Ovary (tissue), 3 donors: ENCODE results near the gene CLIC3.

ENCODE experiments used
- EP300 ChIP-seq: sonication (generic); formaldehyde crosslinking; IDR thresholded peaks from one replicate; pipeline ENCODE4 v1.6.1; 2017; ENCODE audit warnings: antibody characterized with exemption
- POLR2A ChIP-seq: fragments of 450-650 bp; IDR thresholded peaks from one replicate; pipeline ENCODE4 v1.6.1; 2017; ENCODE audit warnings: antibody characterized with exemption, mild to moderate bottlenecking, moderate library complexity
- TF ChIP-seq, protein P1 (sequence below), 3 donors: fragments of 450-650 bp in 2 of 3; fragments of 200-600 bp in 1 of 3; IDR thresholded peaks; one replicate each; pipeline versions ENCODE4 v1.5.1 to v1.8.0; 2016 to 2022; ENCODE audit warnings: antibody characterized with exemption in 3 of 3, mild to moderate bottlenecking in 1 of 3
- donor health status: DM: no; HTN: no; CAD: no.

DNA sequence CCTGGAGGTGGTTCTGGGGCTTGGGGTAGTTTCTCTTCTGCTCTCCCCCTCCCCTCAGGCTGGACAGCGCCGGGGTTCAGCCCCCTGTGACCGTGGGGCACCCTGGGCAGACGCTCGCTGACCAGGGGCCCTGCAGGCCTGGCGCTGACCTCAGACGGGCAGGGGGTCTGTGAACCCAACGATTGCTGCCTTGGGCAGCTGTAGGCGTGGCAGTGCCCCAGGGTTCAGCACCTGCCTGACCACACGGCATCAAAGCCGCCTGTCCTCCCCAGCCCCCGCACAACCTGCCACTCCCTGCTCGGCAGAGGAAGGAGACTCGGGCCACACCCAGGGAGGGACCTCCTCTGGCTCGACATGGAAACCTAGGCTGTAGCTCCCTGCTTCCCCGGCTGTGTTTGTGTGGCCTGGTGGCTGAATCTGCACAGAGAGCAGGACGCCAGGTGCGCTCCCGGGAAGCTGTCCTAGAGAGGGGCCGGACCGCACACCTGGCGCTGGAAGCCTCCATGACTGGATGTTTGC is 32.1 kb downstream of the CLIC3 start:
- TF ChIP-seq, protein P1, sequence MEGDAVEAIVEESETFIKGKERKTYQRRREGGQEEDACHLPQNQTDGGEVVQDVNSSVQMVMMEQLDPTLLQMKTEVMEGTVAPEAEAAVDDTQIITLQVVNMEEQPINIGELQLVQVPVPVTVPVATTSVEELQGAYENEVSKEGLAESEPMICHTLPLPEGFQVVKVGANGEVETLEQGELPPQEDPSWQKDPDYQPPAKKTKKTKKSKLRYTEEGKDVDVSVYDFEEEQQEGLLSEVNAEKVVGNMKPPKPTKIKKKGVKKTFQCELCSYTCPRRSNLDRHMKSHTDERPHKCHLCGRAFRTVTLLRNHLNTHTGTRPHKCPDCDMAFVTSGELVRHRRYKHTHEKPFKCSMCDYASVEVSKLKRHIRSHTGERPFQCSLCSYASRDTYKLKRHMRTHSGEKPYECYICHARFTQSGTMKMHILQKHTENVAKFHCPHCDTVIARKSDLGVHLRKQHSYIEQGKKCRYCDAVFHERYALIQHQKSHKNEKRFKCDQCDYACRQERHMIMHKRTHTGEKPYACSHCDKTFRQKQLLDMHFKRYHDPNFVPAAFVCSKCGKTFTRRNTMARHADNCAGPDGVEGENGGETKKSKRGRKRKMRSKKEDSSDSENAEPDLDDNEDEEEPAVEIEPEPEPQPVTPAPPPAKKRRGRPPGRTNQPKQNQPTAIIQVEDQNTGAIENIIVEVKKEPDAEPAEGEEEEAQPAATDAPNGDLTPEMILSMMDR (IDR thresholded peaks at IDR 0.05): no peak
- no peak for TF ChIP-seq POLR2A
- no peak for TF ChIP-seq EP300
